ENCODE measurements around the gene LRRC28. TPM values are rescaled to one million over a fixed set of nuclear protein-coding genes. Genes with fewer than 3 reads are reported as not detected.

Gene LRRC28
- total and polyA plus RNA-seq, 10 of the 15 experiments (the other 5 are each of a cell fraction or from before 2014, with no cell fraction given), result 21.3 to 54.9 (median 27.7) TPM

DNA sequence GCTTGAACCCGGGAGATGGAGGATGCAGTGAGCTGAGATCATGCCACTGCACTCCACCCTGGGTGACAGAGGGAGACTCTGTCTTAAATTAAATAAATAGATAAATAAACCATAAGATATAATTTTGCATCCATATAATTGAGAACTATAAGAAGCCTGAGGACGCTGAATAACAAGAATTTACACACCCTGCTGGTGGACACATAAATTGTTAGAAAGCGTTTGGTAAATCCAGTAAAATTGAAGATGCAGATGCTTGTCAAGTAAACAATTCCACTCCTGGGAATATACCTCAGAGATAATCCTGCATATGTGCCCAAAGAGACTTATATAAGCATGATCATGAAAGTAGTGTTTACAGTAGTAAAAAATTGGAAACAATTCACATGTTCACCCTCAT is 43.6 kb upstream of the LRRC28 start:
- Histone ChIP-seq H3K79me2 (ENCODE audit: control insufficient read depth, insufficient read depth, low read length) (no peaks in the 10 kb centered on the region), H3K27ac (ENCODE audit: control insufficient read depth, insufficient read depth) (no peak overlapping the region), H3K4me1 (ENCODE audit: control insufficient read depth, insufficient read depth, low read length) (no peaks in the 10 kb centered on the region), H2AFZ (ENCODE audit: control insufficient read depth, low read depth, low read length) (no peak overlapping the region), H3K9ac (ENCODE audit: control insufficient read depth, insufficient read depth, low read length) (no peak overlapping the region), H3K27me3 (replicated peaks in 1 of 2; ENCODE audit: control insufficient read depth in 2 of 2, insufficient read depth in 2 of 2, low read length in 1 of 2) (no peaks in the 10 kb centered on the region), H4K20me1 (ENCODE audit: control insufficient read depth, insufficient read depth) (no peaks in the 10 kb centered on the region), H3K9me3 (replicated peaks; ENCODE audit: control insufficient read depth, insufficient read depth, low read length) (no peaks in the 10 kb centered on the region), H3K4me2 (ENCODE audit: control insufficient read depth, insufficient read depth) (no peak overlapping the region), H3K36me3 (ENCODE audit: control insufficient read depth in 2 of 2, insufficient read depth in 2 of 2, low read length in 1 of 2) (no peaks in the 10 kb centered on the region), H3K4me3 (no peak overlapping the region)
- POLR2A ChIA-PET, result no interaction called here
- intact Hi-C loops (cut with micrococcal nuclease; ENCODE audit: unreplicated experiment) (no loop called here), in situ Hi-C loops (cut with MboI) (no loop called here)
- CTCF ChIA-PET, result interaction anchor here (1.0 to 7.2 kb wide), 5 partner anchors 39 to 497 kb away, joined by 3 to 111 read pairs (median 3); no protein-coding TSS in a partner anchor
- no peak for ATAC-seq
- FAIRE-seq, result no peak
- BruUV-seq (replicated peaks), result no TSS peak
- no peak for DNase-seq (ENCODE audit: low read depth, low spot score)
- no peak for TF ChIP-seq POU2F2 (IDR thresholded peaks at IDR 0.05; ENCODE audit: borderline replicate concordance, low read depth, low read length)
- TF ChIP-seq, protein P1, sequence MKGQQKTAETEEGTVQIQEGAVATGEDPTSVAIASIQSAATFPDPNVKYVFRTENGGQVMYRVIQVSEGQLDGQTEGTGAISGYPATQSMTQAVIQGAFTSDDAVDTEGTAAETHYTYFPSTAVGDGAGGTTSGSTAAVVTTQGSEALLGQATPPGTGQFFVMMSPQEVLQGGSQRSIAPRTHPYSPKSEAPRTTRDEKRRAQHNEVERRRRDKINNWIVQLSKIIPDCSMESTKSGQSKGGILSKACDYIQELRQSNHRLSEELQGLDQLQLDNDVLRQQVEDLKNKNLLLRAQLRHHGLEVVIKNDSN (IDR thresholded peaks at IDR 0.05; ENCODE audit: borderline replicate concordance, extremely low read length, insufficient read depth, low read depth, low read length), result no peak
- TF ChIP-seq SIN3A (IDR thresholded peaks at IDR 0.05; ENCODE audit: low read depth, low read length), result no peak
- TF ChIP-seq ZSCAN29 (IDR thresholded peaks at IDR 0.05), result no peak
- no peak for TF ChIP-seq NR2C1 (IDR thresholded peaks at IDR 0.05)
- TF ChIP-seq CREB1 (IDR thresholded peaks at IDR 0.05; ENCODE audit: low read depth), result no peak
- no peak for TF ChIP-seq CHD4 (IDR thresholded peaks at IDR 0.05)
- no peak for TF ChIP-seq CBX5 (IDR thresholded peaks at IDR 0.05; ENCODE audit: low read depth)
- no peak for TF ChIP-seq ZNF24 (IDR thresholded peaks at IDR 0.05)
- SMC1A ChIA-PET (ENCODE audit: uncharacterized antibody, unreplicated experiment), result interaction anchor here (0.7 to 1.0 kb wide), 3 partner anchors 14 to 102 kb away, joined by 3 to 4 read pairs (median 3); no protein-coding TSS in a partner anchor
- RAD21 ChIA-PET (ENCODE audit: unreplicated experiment), result no interaction called here
- WGBS (ENCODE audit: insufficient coverage, insufficient replicate concordance, low lambda C conversion rate, missing lambda C conversion rate), result 85% methylated on average over 3 of the region's 3 CpGs
